Embryonic facial prominence (tissue), 1 donor: ENCODE results near the gene ARHGEF25.
"Not testable (repeated sequence)": the region's sequence is repeated elsewhere in the genome, so short reads cannot be mapped to it uniquely, and the experiment has no call there.

Source experiments
- DNase-seq: peaks from one replicate; pipeline ENCODE4 v3.0.0-alpha.2; 2016; ENCODE audit errors: extremely low spot score

The ARHGEF25 gene

GRCh38 chr12:57636731-57637130 is 25.5 kb downstream of the ARHGEF25 start:
- not testable (repeated sequence) for DNase-seq

- no peak for DNase-seq
Observed at GRCh38 chr12:57637364-57637763, 26.1 kb downstream of the ARHGEF25 start.

- DNase-seq, result no peak
Observed at GRCh38 chr12:57638096-57638495, 26.9 kb downstream of the ARHGEF25 start.

DNA sequence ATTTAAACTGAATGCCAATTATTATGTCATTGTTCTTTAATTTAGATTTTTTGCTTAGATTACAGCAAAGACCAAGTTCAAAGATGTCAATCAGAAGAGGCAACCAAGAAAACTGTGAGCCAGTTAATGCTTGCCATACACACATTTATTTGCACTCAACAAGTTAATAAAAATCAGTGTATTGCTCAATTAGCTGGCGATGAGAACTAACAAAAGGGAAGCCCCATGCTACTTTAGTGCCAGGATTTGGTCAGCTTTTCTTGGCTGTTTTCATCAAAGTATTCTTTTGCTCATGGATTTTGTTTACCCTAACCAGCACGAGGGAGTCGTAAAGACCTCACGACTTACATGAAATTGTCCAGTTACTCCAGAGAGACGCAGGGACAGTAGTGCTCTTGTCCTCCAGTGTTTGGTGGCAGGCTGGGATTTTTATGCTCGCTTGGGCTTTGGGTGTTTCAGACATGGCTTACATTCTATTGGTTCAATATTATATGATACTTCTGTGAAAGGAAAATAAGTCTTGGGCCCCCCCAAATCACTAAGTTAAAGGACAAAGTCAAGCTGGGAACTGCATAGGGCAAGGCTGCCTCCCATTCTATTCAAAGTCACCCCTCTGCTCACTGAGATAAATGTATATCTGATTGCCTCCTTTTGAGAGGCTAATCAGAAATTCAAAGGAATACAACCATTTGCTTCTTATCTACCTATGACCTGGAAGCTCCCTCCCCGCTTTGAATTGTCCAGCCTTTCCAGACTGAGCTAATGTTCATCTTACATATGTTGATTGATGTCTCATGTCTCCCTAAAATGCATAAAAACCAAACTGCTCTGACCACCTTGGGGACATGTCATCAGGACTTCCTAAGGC is 29.2 kb downstream of the ARHGEF25 start:
- DNase-seq, result no peak

DNA sequence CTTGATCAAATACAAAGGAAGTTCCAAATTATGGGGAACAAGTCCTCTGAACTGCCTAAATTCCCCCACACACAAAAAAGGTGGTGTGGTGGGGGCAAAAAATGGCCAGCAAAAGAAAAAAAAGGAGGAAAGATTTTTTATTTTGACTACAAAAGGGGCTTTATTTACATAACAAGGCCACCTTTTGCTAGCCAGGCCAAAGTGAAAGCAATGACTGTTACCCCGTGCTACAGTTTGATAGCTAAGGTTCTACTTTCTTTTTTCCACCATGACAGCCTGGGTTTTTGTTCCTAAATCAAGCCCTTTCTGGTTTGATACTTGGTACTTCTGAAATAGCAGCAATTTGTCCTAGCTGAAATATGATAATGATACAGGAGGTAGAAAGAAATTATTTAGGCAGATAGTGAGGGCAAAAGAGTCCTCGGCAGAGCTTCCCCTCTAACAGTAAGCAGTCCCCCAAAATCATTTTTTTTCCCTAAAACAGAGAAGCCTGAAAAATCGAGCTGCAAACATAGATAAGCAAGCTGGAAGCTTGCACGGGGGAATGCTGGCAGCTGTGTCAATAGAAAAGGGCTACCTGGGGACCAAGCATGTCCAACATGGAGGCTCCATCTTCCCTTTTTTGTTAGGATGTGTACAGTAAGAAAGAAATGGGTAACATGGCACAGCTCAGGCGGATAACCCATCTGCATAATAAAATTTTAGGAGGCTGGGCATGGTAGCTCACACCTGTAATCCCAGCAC is 30.6 kb downstream of the ARHGEF25 start:
- no peak for DNase-seq

DNA sequence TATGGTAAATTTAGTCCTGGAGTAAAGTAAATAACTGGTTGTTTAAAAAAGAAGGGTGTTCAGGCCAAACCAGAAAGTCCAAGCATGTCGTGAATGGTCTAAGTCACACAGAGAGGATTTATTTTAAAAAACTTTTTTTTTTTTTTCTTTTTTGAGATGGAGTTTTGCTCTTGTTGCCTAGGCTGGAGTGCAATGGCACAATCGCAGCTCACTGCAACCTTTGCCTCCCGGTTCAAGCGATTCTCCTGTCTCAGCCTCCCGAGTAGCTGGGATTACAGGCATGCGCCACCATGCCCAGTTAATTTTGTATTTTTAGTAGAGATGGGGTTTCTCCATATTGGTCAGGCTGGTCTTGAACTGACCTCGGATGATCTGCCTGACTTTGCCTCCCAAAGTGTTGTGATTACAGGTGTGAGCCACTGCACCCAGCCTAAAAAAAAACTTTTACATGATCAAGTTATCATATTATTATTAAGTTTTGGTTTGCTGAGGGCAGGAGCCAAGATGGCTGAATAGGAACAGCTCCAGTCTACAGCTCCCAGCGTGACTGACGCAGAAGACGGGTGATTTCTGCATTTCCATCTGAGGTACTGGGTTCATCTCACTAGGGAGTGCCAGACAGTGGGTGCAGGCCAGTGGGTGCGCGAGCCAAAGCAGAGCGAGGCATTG is 34.9 kb downstream of the ARHGEF25 start:
- DNase-seq, result not testable (repeated sequence)

GRCh38 chr12:57646659-57647049 is 35.4 kb downstream of the ARHGEF25 start:
- DNase-seq, result not testable (repeated sequence)

- DNase-seq, result no peak
Observed at GRCh38 chr12:57654042-57654441, 42.8 kb downstream of the ARHGEF25 start.

GRCh38 chr12:57655541-57656240 is 44.5 kb downstream of the ARHGEF25 start:
- no peak for DNase-seq

- not testable (repeated sequence) for DNase-seq
Observed at GRCh38 chr12:57656408-57656807, 45.2 kb downstream of the ARHGEF25 start.

GRCh38 chr12:57657744-57658143 is 46.5 kb downstream of the ARHGEF25 start:
- DNase-seq, result no peak

- no peak for DNase-seq
Observed at GRCh38 chr12:57658890-57659289, 47.7 kb downstream of the ARHGEF25 start.

- no peak for DNase-seq
Observed at GRCh38 chr12:57661376-57661775, 50.1 kb downstream of the ARHGEF25 start.

DNA sequence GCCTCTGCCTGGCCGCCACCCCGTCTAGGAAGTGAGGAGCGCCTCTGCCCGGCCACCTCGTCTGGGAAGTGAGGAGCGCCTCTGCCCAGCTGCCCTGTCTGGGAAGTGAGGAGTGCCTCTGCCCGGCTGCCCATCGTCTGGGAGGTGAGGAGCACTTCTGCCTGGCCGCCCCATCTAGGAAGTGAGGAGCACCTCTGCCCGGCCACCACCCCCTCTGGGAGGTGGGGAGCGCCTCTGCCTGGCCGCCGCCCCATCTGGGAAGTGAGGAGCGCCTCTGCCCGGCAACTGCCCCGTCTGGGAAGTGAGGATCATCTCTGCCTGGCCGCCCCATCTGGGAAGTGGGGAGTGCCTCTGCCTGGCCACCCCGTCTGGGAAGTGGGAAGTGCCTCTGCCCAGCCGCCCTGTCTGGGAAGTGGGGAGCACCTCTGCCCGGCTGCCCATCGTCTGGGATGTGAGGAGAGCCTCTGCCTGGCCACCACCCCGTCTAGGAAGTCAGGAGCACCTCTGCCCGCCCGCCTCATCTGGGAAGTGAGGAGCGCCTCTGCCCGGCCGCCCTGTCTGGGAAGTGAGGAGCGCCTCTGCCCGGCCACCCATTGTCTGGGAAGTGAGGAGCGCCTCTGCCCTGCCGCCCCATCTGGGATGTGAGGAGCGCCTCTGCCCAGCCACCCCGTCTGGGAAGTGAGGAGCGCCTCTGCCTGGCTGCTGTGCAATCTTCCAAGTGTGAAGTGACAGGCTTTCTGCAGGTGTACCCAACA is 54.0 kb downstream of the ARHGEF25 start:
- not testable (repeated sequence) for DNase-seq
